Measurements from ENCODE around the gene UBE2QL1.

UBE2QL1 gene

GRCh38 chr5:6473284-6473683 is 24.6 kb downstream of the UBE2QL1 start:
- ATAC-seq (ENCODE audit: low read depth): no peak
- TF ChIP-seq CTCF (IDR thresholded peaks at IDR 0.05; ENCODE audit: poor library complexity, severe bottlenecking): no peak
- no peak overlapping the region for H3K4me3 ChIP-seq (ENCODE audit: severe bottlenecking)
- peaks cover 10% of the 10 kb centered on the region for H3K27me3 ChIP-seq (ENCODE audit: insufficient read depth, poor library complexity, severe bottlenecking)
- no peak overlapping the region for H3K27ac ChIP-seq (ENCODE audit: poor library complexity, severe bottlenecking)
- no peak for DNase-seq (ENCODE audit: low spot score)
- no peaks in the 10 kb centered on the region for H3K4me1 ChIP-seq (ENCODE audit: insufficient read depth, poor library complexity, severe bottlenecking)
- no peaks in the 10 kb centered on the region for H3K9me3 ChIP-seq (ENCODE audit: severe bottlenecking)
- no peaks in the 10 kb centered on the region for H3K36me3 ChIP-seq (ENCODE audit: low read depth)

- DNase-seq (ENCODE audit: low spot score) (no peak), ATAC-seq (ENCODE audit: low read depth) (0 out of 3 replicates have a peak, but pooled peaks have one; percentile 43)
- Histone ChIP-seq H3K27ac (ENCODE audit: poor library complexity, severe bottlenecking) (no peak overlapping the region), H3K36me3 (ENCODE audit: low read depth) (no peaks in the 10 kb centered on the region), H3K4me1 (ENCODE audit: insufficient read depth, poor library complexity, severe bottlenecking) (no peaks in the 10 kb centered on the region), H3K9me3 (ENCODE audit: severe bottlenecking) (no peaks in the 10 kb centered on the region), H3K4me3 (ENCODE audit: severe bottlenecking) (no peak overlapping the region), H3K27me3 (ENCODE audit: insufficient read depth, poor library complexity, severe bottlenecking) (peaks cover 10% of the 10 kb centered on the region)
- TF ChIP-seq CTCF (IDR thresholded peaks at IDR 0.05; ENCODE audit: poor library complexity, severe bottlenecking): no peak
These were observed 27.1 kb downstream of the UBE2QL1 start for GRCh38 chr5:6475626-6476312.

GRCh38 chr5:6476313-6476661 is 27.6 kb downstream of the UBE2QL1 start:
- no peak overlapping the region for H3K4me3 ChIP-seq (ENCODE audit: severe bottlenecking)
- no peak for TF ChIP-seq CTCF (IDR thresholded peaks at IDR 0.05; ENCODE audit: poor library complexity, severe bottlenecking)
- no peaks in the 10 kb centered on the region for H3K36me3 ChIP-seq (ENCODE audit: low read depth)
- H3K27ac ChIP-seq (ENCODE audit: poor library complexity, severe bottlenecking): no peak overlapping the region
- DNase-seq (ENCODE audit: low spot score): no peak
- no peaks in the 10 kb centered on the region for H3K9me3 ChIP-seq (ENCODE audit: severe bottlenecking)
- no peaks in the 10 kb centered on the region for H3K4me1 ChIP-seq (ENCODE audit: insufficient read depth, poor library complexity, severe bottlenecking)
- H3K27me3 ChIP-seq (ENCODE audit: insufficient read depth, poor library complexity, severe bottlenecking): peaks cover 10% of the 10 kb centered on the region
- no peak for ATAC-seq (ENCODE audit: low read depth)

- ATAC-seq (ENCODE audit: low read depth) (no peak), DNase-seq (ENCODE audit: low spot score) (no peak)
- H3K36me3 ChIP-seq (ENCODE audit: low read depth): no peaks in the 10 kb centered on the region
- H3K4me1 ChIP-seq (ENCODE audit: insufficient read depth, poor library complexity, severe bottlenecking): no peaks in the 10 kb centered on the region
- no peak for TF ChIP-seq CTCF (IDR thresholded peaks at IDR 0.05; ENCODE audit: poor library complexity, severe bottlenecking)
- H3K27me3 ChIP-seq (ENCODE audit: insufficient read depth, poor library complexity, severe bottlenecking): peaks cover 5% of the 10 kb centered on the region
- H3K9me3 ChIP-seq (ENCODE audit: severe bottlenecking): no peaks in the 10 kb centered on the region
- no peak overlapping the region for H3K27ac ChIP-seq (ENCODE audit: poor library complexity, severe bottlenecking)
- H3K4me3 ChIP-seq (ENCODE audit: severe bottlenecking): no peak overlapping the region
These were observed 30.1 kb downstream of the UBE2QL1 start for GRCh38 chr5:6478793-6479192.

Measured in RWPE2 (cell line).